HG03060 (cell line): Measurements from ENCODE around the gene PSMD10.

Source experiments
- ATAC-seq: cut with Tn5 transposase; IDR thresholded peaks from one replicate; pipeline ENCODE4 v1.9.1; 2021; ENCODE audit warnings: low read depth, moderate number of reproducible peaks; ENCODE audit not compliant: unreplicated experiment

Gene PSMD10

GRCh38 chrX:108081110-108081509 is 10.2 kb downstream of the PSMD10 start:
- ATAC-seq: no peak

- ATAC-seq: no peak
Measured at GRCh38 chrX:108072746-108073145, 18.6 kb downstream of the PSMD10 start.

- no peak for ATAC-seq
Measured at GRCh38 chrX:108071578-108071977, 19.8 kb downstream of the PSMD10 start.

GRCh38 chrX:108070891-108071290 is 20.5 kb downstream of the PSMD10 start:
- no peak for ATAC-seq

- ATAC-seq: no peak
Measured at GRCh38 chrX:108068121-108068520, 23.2 kb downstream of the PSMD10 start.

GRCh38 chrX:108064613-108065012 is 26.7 kb downstream of the PSMD10 start:
- no peak for ATAC-seq

GRCh38 chrX:108064001-108064400 is 27.3 kb downstream of the PSMD10 start:
- no peak for ATAC-seq

GRCh38 chrX:108059801-108060200 is 31.5 kb downstream of the PSMD10 start:
- no peak for ATAC-seq

GRCh38 chrX:108055546-108055945 is 35.8 kb downstream of the PSMD10 start:
- ATAC-seq: no peak

- ATAC-seq: no peak
Measured at GRCh38 chrX:108053218-108053617, 38.1 kb downstream of the PSMD10 start.

- ATAC-seq: no peak
Measured at GRCh38 chrX:108049649-108050048, 41.7 kb downstream of the PSMD10 start.

- no peak for ATAC-seq
Measured at GRCh38 chrX:108044554-108045256, 46.6 kb downstream of the PSMD10 start, which contains the start of gene VSIG1. Gene VSIG1 (plus strand): TSS chrX:108045065. CDS start chrX:108045131, 66 bp downstream.

- ATAC-seq: no peak
Measured at GRCh38 chrX:108036298-108036973, 54.9 kb downstream of the PSMD10 start.

- ATAC-seq: no peak
Measured at GRCh38 chrX:108034725-108035124, 56.6 kb downstream of the PSMD10 start.
